SH-SY5Y (cell line): ENCODE measurements around the gene SDC1.
A peak's percentile ranks its signal among the peaks of the same experiment; 100 is the strongest.

Experiments used
- GATA2 ChIP-seq: IDR thresholded peaks from 2 replicates; pipeline ENCODE4 v1.6.1; 2011; ENCODE audit warnings: mild to moderate bottlenecking, low read depth, low read length
- GATA3 ChIP-seq: IDR thresholded peaks from 2 replicates; pipeline ENCODE4 v1.6.1; 2011; ENCODE audit warnings: low read depth, mild to moderate bottlenecking, low read length, moderate library complexity

- TF ChIP-seq GATA2, result peak; percentile 61; the same call in 1 of the 2 replicates
- TF ChIP-seq GATA3, result no peak
Observed at GRCh38 chr2:20220806-20221554, 4.0 kb downstream of the SDC1 start.
